NOMO-1 (cell line): ENCODE data around the gene SMARCD2.
"Not testable (repeated sequence)": the region's sequence is repeated elsewhere in the genome, so short reads cannot be mapped to it uniquely, and the experiment has no call there.

Experiments used
- DNase-seq, 2 experiments: peaks; one replicate each; lab custom pipeline; 2025; ENCODE audit not compliant: unreplicated experiment in 2 of 2; lab: John Stamatoyannopoulos, UW

Gene SMARCD2

GRCh38 chr17:63842540-63843386 lies at the start of gene SMARCD2:
SMARCD2 (minus strand) TSS chr17:63842685; CDS start chr17:63842674, 11 bp downstream.
- peak; percentile 96 to 97 for DNase-seq

- peak in 1 of 2 experiments; percentile 4 for DNase-seq
These were observed 46.8 kb upstream of the SMARCD2 start for GRCh38 chr17:63889026-63889848.

GRCh38 chr17:63885119-63885518 lies 42.6 kb upstream of the SMARCD2 start:
- not testable (repeated sequence) for DNase-seq

- not testable (repeated sequence) for DNase-seq
These were observed 40.2 kb upstream of the SMARCD2 start for GRCh38 chr17:63882626-63883126.

- DNase-seq = peak; percentile 4 to 32
These were observed 39.6 kb upstream of the SMARCD2 start, which contains the start of gene GH2 for GRCh38 chr17:63881935-63882601. GH2 (minus strand) TSS chr17:63881944; CDS start chr17:63881801, 143 bp downstream.

GRCh38 chr17:63881337-63881736 lies 38.9 kb upstream of the SMARCD2 start:
- DNase-seq = not testable (repeated sequence)

GRCh38 chr17:63880706-63881105 lies 38.2 kb upstream of the SMARCD2 start:
- no peak for DNase-seq

GRCh38 chr17:63878413-63878812 lies 35.9 kb upstream of the SMARCD2 start:
- not testable (repeated sequence) for DNase-seq

- DNase-seq = not testable (repeated sequence)
These were observed 32.2 kb upstream of the SMARCD2 start for GRCh38 chr17:63874693-63875092.

GRCh38 chr17:63874061-63874626 lies 31.7 kb upstream of the SMARCD2 start:
- DNase-seq = not testable (repeated sequence)

- not testable (repeated sequence) for DNase-seq
These were observed 31.1 kb upstream of the SMARCD2 start, which contains the start of gene CSH2 for GRCh38 chr17:63873577-63873976. CSH2 (minus strand) TSS chr17:63873677; CDS start chr17:63873614, 63 bp downstream.

GRCh38 chr17:63871646-63872365 lies 29.3 kb upstream of the SMARCD2 start:
- not testable (repeated sequence) for DNase-seq

GRCh38 chr17:63870292-63870665 lies 27.8 kb upstream of the SMARCD2 start:
- DNase-seq = not testable (repeated sequence)

GRCh38 chr17:63869491-63870291 lies 27.2 kb upstream of the SMARCD2 start:
- DNase-seq = not testable (repeated sequence)

GRCh38 chr17:63866625-63867024 lies 24.1 kb upstream of the SMARCD2 start:
- not testable (repeated sequence) for DNase-seq

- DNase-seq = no peak
These were observed 16.8 kb upstream of the SMARCD2 start for GRCh38 chr17:63859257-63859656.

GRCh38 chr17:63856425-63856824 lies 13.9 kb upstream of the SMARCD2 start:
- DNase-seq = not testable (repeated sequence)

GRCh38 chr17:63855185-63855584 lies 12.7 kb upstream of the SMARCD2 start:
- no peak for DNase-seq

- DNase-seq = no peak
These were observed 12.2 kb upstream of the SMARCD2 start for GRCh38 chr17:63854709-63855108.
